Measurements from ENCODE around the gene NAGPA.

DNA sequence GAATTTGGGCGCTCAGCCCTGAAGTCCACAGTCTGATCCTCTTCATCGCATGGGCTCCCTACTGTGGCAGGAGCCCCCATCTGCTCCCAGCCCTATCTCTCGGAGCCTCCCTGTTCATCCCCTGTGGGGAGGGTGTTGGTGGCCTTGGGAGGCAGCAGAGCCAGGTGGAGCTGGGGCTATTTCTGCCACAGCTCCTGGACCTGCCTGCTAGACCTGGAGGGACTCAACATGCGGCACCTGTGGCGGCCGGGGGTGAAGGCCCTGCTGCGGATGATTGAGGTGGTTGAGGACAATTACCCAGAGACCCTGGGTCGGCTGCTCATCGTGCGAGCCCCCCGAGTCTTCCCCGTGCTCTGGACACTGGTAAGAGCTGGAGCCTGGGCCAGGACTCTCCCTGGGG lies 30.5 kb downstream of the NAGPA start:
- TF ChIP-seq, protein P1, sequence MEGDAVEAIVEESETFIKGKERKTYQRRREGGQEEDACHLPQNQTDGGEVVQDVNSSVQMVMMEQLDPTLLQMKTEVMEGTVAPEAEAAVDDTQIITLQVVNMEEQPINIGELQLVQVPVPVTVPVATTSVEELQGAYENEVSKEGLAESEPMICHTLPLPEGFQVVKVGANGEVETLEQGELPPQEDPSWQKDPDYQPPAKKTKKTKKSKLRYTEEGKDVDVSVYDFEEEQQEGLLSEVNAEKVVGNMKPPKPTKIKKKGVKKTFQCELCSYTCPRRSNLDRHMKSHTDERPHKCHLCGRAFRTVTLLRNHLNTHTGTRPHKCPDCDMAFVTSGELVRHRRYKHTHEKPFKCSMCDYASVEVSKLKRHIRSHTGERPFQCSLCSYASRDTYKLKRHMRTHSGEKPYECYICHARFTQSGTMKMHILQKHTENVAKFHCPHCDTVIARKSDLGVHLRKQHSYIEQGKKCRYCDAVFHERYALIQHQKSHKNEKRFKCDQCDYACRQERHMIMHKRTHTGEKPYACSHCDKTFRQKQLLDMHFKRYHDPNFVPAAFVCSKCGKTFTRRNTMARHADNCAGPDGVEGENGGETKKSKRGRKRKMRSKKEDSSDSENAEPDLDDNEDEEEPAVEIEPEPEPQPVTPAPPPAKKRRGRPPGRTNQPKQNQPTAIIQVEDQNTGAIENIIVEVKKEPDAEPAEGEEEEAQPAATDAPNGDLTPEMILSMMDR (IDR thresholded peaks at IDR 0.05; ENCODE audit: poor library complexity, severe bottlenecking), result no peak
- no peak for TF ChIP-seq RAD21 (conservative IDR thresholded peaks at IDR 0.05)
- TF ChIP-seq, protein P2, sequence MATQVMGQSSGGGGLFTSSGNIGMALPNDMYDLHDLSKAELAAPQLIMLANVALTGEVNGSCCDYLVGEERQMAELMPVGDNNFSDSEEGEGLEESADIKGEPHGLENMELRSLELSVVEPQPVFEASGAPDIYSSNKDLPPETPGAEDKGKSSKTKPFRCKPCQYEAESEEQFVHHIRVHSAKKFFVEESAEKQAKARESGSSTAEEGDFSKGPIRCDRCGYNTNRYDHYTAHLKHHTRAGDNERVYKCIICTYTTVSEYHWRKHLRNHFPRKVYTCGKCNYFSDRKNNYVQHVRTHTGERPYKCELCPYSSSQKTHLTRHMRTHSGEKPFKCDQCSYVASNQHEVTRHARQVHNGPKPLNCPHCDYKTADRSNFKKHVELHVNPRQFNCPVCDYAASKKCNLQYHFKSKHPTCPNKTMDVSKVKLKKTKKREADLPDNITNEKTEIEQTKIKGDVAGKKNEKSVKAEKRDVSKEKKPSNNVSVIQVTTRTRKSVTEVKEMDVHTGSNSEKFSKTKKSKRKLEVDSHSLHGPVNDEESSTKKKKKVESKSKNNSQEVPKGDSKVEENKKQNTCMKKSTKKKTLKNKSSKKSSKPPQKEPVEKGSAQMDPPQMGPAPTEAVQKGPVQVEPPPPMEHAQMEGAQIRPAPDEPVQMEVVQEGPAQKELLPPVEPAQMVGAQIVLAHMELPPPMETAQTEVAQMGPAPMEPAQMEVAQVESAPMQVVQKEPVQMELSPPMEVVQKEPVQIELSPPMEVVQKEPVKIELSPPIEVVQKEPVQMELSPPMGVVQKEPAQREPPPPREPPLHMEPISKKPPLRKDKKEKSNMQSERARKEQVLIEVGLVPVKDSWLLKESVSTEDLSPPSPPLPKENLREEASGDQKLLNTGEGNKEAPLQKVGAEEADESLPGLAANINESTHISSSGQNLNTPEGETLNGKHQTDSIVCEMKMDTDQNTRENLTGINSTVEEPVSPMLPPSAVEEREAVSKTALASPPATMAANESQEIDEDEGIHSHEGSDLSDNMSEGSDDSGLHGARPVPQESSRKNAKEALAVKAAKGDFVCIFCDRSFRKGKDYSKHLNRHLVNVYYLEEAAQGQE (IDR thresholded peaks at IDR 0.05; ENCODE audit: borderline replicate concordance), result no peak
- no peak for TF ChIP-seq POLR2AphosphoS5 (IDR thresholded peaks at IDR 0.05)
- TF ChIP-seq EZH2 (IDR thresholded peaks at IDR 0.05; ENCODE audit: borderline replicate concordance, insufficient read depth, low read length, poor library complexity, severe bottlenecking), result no peak
